HEK293 (cell line): ENCODE measurements around the gene ZNF112.

Source experiments
- CTCF ChIA-PET: fragments of 350-600 bp; formaldehyde crosslinking; extraction: SDS; loops from one replicate; lab custom pipeline; 2021; ENCODE audit warnings: antibody characterized with exemption; lab: Yijun Ruan, JAX
- POLR2A ChIA-PET: fragments of 300-600 bp; formaldehyde crosslinking; extraction: SDS; loops from one replicate; lab custom pipeline; 2020; ENCODE audit warnings: antibody characterized with exemption, inconsistent platforms; lab: Yijun Ruan, JAX
- H3K27ac ChIP-seq: fragments of 200-500 bp; sonication (Bioruptor generic); 2 replicates; pipeline ENCODE4 v1.5.1; 2014; ENCODE audit warnings: low read depth, low read length, control low read depth, inconsistent platforms; ENCODE audit errors: extremely low read depth
- H3K36me3 ChIP-seq, 2 experiments: fragments of 200-500 bp in 1 of 2; sonication (Bioruptor generic) in 1 of 2; 1 replicate in 1 of 2; 2 replicates in 1 of 2; pipeline ENCODE4 v1.5.1; 2014 to 2017; ENCODE audit warnings: inconsistent platforms in 2 of 2, low read length in 2 of 2; ENCODE audit not compliant: control insufficient read depth in 2 of 2, insufficient read depth in 1 of 2
- H3K4me1 ChIP-seq: fragments of 200-500 bp; sonication (Bioruptor generic); 2 replicates; pipeline ENCODE4 v1.5.1; 2014; ENCODE audit warnings: mild to moderate bottlenecking, low read length, inconsistent platforms; ENCODE audit not compliant: control insufficient read depth, insufficient read depth
- H3K4me3 ChIP-seq: 2 replicates; pipeline ENCODE4 v1.5.1; 2011; ENCODE audit warnings: low read depth, mild to moderate bottlenecking, control low read depth, low read length, moderate library complexity
- H3K9me3 ChIP-seq: fragments of 200-500 bp; sonication (Bioruptor generic); 2 replicates; pipeline ENCODE4 v1.5.1; 2014; ENCODE audit warnings: low read depth, low read length, inconsistent platforms; ENCODE audit not compliant: control insufficient read depth, insufficient read depth
- OVOL3 ChIP-seq: fragments of 450-650 bp; formaldehyde crosslinking; IDR thresholded peaks from 2 replicates; pipeline ENCODE4 v1.5.1; 2016; ENCODE audit warnings: missing biosample characterization, missing genetic modification characterization
- PRDM1 ChIP-seq: fragments of 450-650 bp; formaldehyde crosslinking; IDR thresholded peaks from 2 replicates; pipeline ENCODE4; 2016; ENCODE audit warnings: missing biosample characterization, missing genetic modification characterization
- PRDM2 ChIP-seq: fragments of 450-650 bp; formaldehyde crosslinking; IDR thresholded peaks from 2 replicates; pipeline ENCODE4 v1.5.1; 2016; ENCODE audit warnings: missing biosample characterization, missing genetic modification characterization, borderline replicate concordance
- PRDM6 ChIP-seq: fragments of 450-650 bp; formaldehyde crosslinking; IDR thresholded peaks from 2 replicates; pipeline ENCODE4 v1.5.1; 2017; ENCODE audit warnings: missing biosample characterization, missing genetic modification characterization
- REPIN1 ChIP-seq: fragments of 450-650 bp; formaldehyde crosslinking; IDR thresholded peaks from 2 replicates; pipeline ENCODE4 v1.5.1; 2017; ENCODE audit warnings: missing biosample characterization, missing genetic modification characterization, low read depth
- SCRT2 ChIP-seq: fragments of 450-650 bp; formaldehyde crosslinking; IDR thresholded peaks from 2 replicates; pipeline ENCODE4 v1.5.1; 2016; ENCODE audit warnings: missing biosample characterization, missing genetic modification characterization
- SP2 ChIP-seq: fragments of 450-650 bp; formaldehyde crosslinking; IDR thresholded peaks from 2 replicates; pipeline ENCODE4 v1.5.1; 2016; ENCODE audit warnings: missing biosample characterization, missing genetic modification characterization
- YY2 ChIP-seq: fragments of 450-650 bp; formaldehyde crosslinking; IDR thresholded peaks from 2 replicates; pipeline ENCODE4 v1.5.1; 2016; ENCODE audit warnings: missing biosample characterization, missing genetic modification characterization
- ZBTB48 ChIP-seq: fragments of 450-650 bp; formaldehyde crosslinking; IDR thresholded peaks from 2 replicates; pipeline ENCODE4 v1.5.1; 2016; ENCODE audit warnings: missing biosample characterization, missing genetic modification characterization
- ZNF280C ChIP-seq: fragments of 450-650 bp; formaldehyde crosslinking; IDR thresholded peaks from 2 replicates; pipeline ENCODE4 v1.5.1; 2016; ENCODE audit warnings: missing biosample characterization, missing genetic modification characterization
- ZNF302 ChIP-seq: fragments of 450-650 bp; formaldehyde crosslinking; IDR thresholded peaks from 2 replicates; pipeline ENCODE4 v1.5.1; 2016; ENCODE audit warnings: missing biosample characterization, missing genetic modification characterization, low read depth
- ZNF335 ChIP-seq: fragments of 450-650 bp; formaldehyde crosslinking; conservative IDR thresholded peaks from 2 replicates; pipeline ENCODE4 v1.5.1; 2016; ENCODE audit warnings: missing biosample characterization, missing genetic modification characterization
- ZNF549 ChIP-seq: fragments of 450-650 bp; IDR thresholded peaks from 2 replicates; pipeline ENCODE4 v1.5.1; 2018; ENCODE audit warnings: missing biosample characterization, missing genetic modification characterization, mild to moderate bottlenecking, inconsistent platforms, moderate library complexity
- ZNF621 ChIP-seq: fragments of 450-650 bp; formaldehyde crosslinking; IDR thresholded peaks from 2 replicates; pipeline ENCODE4 v1.5.1; 2017; ENCODE audit warnings: missing biosample characterization, missing genetic modification characterization

The ZNF112 gene

GRCh38 chr19:44303976-44304568 lies 52.4 kb downstream of the ZNF112 start:
- Histone ChIP-seq H3K4me1 (peaks cover 8% of the 10 kb centered on the region), H3K9me3 (no peaks in the 10 kb centered on the region; the same call in 1 of the 2 replicates), H3K27ac (peak overlapping the region; percentile 76), H3K36me3 (peaks cover 29 to 33% of the 10 kb centered on the region in 2 experiments), H3K4me3 (peak overlapping the region; percentile 58)
- ChIA-PET CTCF (interaction anchor here (1.4 kb wide), 1 partner anchor 210 kb away, joined by 4 read pairs; no protein-coding TSS in a partner anchor), POLR2A (interaction anchor here (0.5 to 1.8 kb wide), 4 partner anchors 97 to 353 kb away, joined by 3 to 11 read pairs (median 4); partner anchors contain the start of genes ZNF180 and ZNF226)
- TF ChIP-seq PRDM6 (tag by site-specific recombination) (peak; percentile 41; the same call in 1 of the 2 replicates), PRDM1 (tag by site-specific recombination) (peak; percentile 13; the same call in 1 of the 2 replicates), YY2 (tag by site-specific recombination) (no peak), ZNF302 (no peak), ZNF335 (tag by site-specific recombination) (peak; percentile 18), OVOL3 (tag by site-specific recombination) (no peak), SCRT2 (tag by site-specific recombination) (0 out of 2 replicates have a peak, but pooled peaks have one; percentile 10), ZNF280C (no peak), PRDM2 (tag by site-specific recombination) (no peak)

- Histone ChIP-seq H3K27ac (no peak overlapping the region), H3K4me3 (no peak overlapping the region), H3K4me1 (peaks cover 8% of the 10 kb centered on the region), H3K9me3 (no peaks in the 10 kb centered on the region; the same call in 1 of the 2 replicates), H3K36me3 (peaks cover 36 to 41% of the 10 kb centered on the region in 2 experiments)
- ChIA-PET CTCF (interaction anchor here (1.4 kb wide), 1 partner anchor 211 kb away, joined by 4 read pairs; no protein-coding TSS in a partner anchor), POLR2A (no interaction called here)
- TF ChIP-seq PRDM1 (tag by site-specific recombination) (0 out of 2 replicates have a peak, but pooled peaks have one; percentile 57), ZBTB48 (tag by site-specific recombination) (0 out of 2 replicates have a peak, but pooled peaks have one; percentile 13), SP2 (tag by site-specific recombination) (0 out of 2 replicates have a peak, but pooled peaks have one; percentile 8), REPIN1 (tag by site-specific recombination) (no peak), ZNF621 (tag by site-specific recombination) (no peak), ZNF549 (tag by site-specific recombination) (no peak)
Measured at GRCh38 chr19:44303320-44303719, 53.2 kb downstream of the ZNF112 start.
